ENCODE data around the gene DNAJB12.
"Not testable (repeated sequence)": the region's sequence is repeated elsewhere in the genome, so short reads cannot be mapped to it uniquely, and the experiment has no call there.

GRCh38 chr10:72296829-72297280 lies 57.9 kb downstream of the DNAJB12 start:
- peak; percentile 36 for TF ChIP-seq YY1 (IDR thresholded peaks at IDR 0.05)
- not testable (repeated sequence) for TF ChIP-seq CTCF (IDR thresholded peaks at IDR 0.05; ENCODE audit: low read depth, low read length, missing input control); REST (IDR thresholded peaks at IDR 0.05); EGR1 (IDR thresholded peaks at IDR 0.05; ENCODE audit: low read depth in 2 of 2); ATF3 (IDR thresholded peaks at IDR 0.05); RAD21 (IDR thresholded peaks at IDR 0.05); MAX (IDR thresholded peaks at IDR 0.05); SP1 (IDR thresholded peaks at IDR 0.05); TAF1 (conservative IDR thresholded peaks at IDR 0.05)

Measured in liver (tissue), 3 donors.